GM12878 (cell line): ENCODE results near the gene CTNNB1. TPM values are rescaled to one million over a fixed set of nuclear protein-coding genes. Genes with fewer than 3 reads are reported as not detected.

Experiments used
- ATAC-seq: fragments of 200-7000 bp; cut with Tn5 transposase; 3 replicates; pipeline ENCODE4 v1.9.1; 2020; ENCODE audit warnings: mild to moderate bottlenecking, moderate library complexity
- BruUV-seq: library from RNA; stranded (reverse); fragments of 400-500 nt; replicated peaks from 2 replicates; lab custom pipeline; 2021; lab: Mats Ljungman, UMichigan
- CTCF ChIA-PET: fragments of 300-600 bp; sonication (Branson Sonifier 250); formaldehyde crosslinking; extraction: SDS; loops from one replicate; lab custom pipeline; 2021; ENCODE audit warnings: inconsistent platforms; lab: Yijun Ruan, JAX
- POLR2A ChIA-PET: fragments of 350-600 bp; formaldehyde crosslinking; extraction: SDS; loops from one replicate; lab custom pipeline; 2021; ENCODE audit warnings: inconsistent platforms; lab: Charles Lee
- RAD21 ChIA-PET: fragments of 300-600 bp; sonication (Branson Sonifier 250); formaldehyde crosslinking; loops from one replicate; lab custom pipeline; 2023; ENCODE audit warnings: antibody characterized with exemption; ENCODE audit not compliant: unreplicated experiment; lab: Charles Lee
- SMC1A ChIA-PET: fragments of 300-600 bp; sonication (Branson Sonifier 250); formaldehyde crosslinking; loops from one replicate; lab custom pipeline; 2023; ENCODE audit not compliant: unreplicated experiment, uncharacterized antibody; lab: Charles Lee
- DNase-seq: peaks from one replicate; pipeline ENCODE4 v3.0.0-alpha.2; 2011; ENCODE audit warnings: low read depth, low spot score
- FAIRE-seq: peaks from 3 replicates; lab custom pipeline; 2011; peaks lifted over from hg19 to GRCh38; lab: Jason Lieb, UNC
- H2AFZ ChIP-seq: 2 replicates; pipeline ENCODE4 v1.6.0; 2011; ENCODE audit warnings: low read depth, low read length, control low read depth; ENCODE audit not compliant: control insufficient read depth
- H3K27ac ChIP-seq: 2 replicates; pipeline ENCODE4 v1.5.1; 2011; ENCODE audit warnings: control low read depth; ENCODE audit not compliant: control insufficient read depth, insufficient read depth
- H3K27me3 ChIP-seq, 2 experiments: replicated peaks in 1 of 2; 2 replicates each; pipeline versions ENCODE4 v1.6.0 to v1.6.1; 2011; ENCODE audit warnings: low read length in 1 of 2; ENCODE audit not compliant: control insufficient read depth in 2 of 2, insufficient read depth in 2 of 2
- H3K36me3 ChIP-seq, 2 experiments: 2 replicates each; pipeline ENCODE4 v1.5.1; 2011; ENCODE audit warnings: low read length in 1 of 2; ENCODE audit not compliant: control insufficient read depth in 2 of 2, insufficient read depth in 2 of 2
- H3K4me1 ChIP-seq: 2 replicates; pipeline ENCODE4 v1.6.1; 2011; ENCODE audit warnings: mild to moderate bottlenecking, low read length, moderate library complexity, mixed read lengths; ENCODE audit not compliant: control insufficient read depth, insufficient read depth
- H3K4me2 ChIP-seq: 2 replicates; pipeline ENCODE4 v1.6.0; 2011; ENCODE audit warnings: control low read depth; ENCODE audit not compliant: control insufficient read depth, insufficient read depth
- H3K4me3 ChIP-seq: fragments of 200-600 bp; sonication (generic); 2 replicates; pipeline ENCODE4 v1.5.1; 2016
- H3K79me2 ChIP-seq: 2 replicates; pipeline ENCODE4 v1.6.0; 2011; ENCODE audit warnings: low read length; ENCODE audit not compliant: control insufficient read depth, insufficient read depth
- H3K9ac ChIP-seq: 2 replicates; pipeline ENCODE4 v1.8.0; 2011; ENCODE audit warnings: low read length, control low read depth, mixed read lengths; ENCODE audit not compliant: control insufficient read depth, insufficient read depth
- H3K9me3 ChIP-seq: replicated peaks from 3 replicates; pipeline ENCODE4 v1.5.1; 2011; ENCODE audit warnings: mild to moderate bottlenecking, low read length; ENCODE audit not compliant: control insufficient read depth, insufficient read depth
- H4K20me1 ChIP-seq: 2 replicates; pipeline ENCODE4 v1.6.0; 2011; ENCODE audit not compliant: control insufficient read depth, insufficient read depth
- CBX3 ChIP-seq: fragments of 200-600 bp; sonication (generic); IDR thresholded peaks from 2 replicates; pipeline ENCODE4 v1.6.1; 2016; ENCODE audit warnings: low read depth, borderline replicate concordance
- E4F1 ChIP-seq: fragments of 450-650 bp; IDR thresholded peaks from 2 replicates; pipeline ENCODE4 v1.6.1; 2018; ENCODE audit warnings: borderline replicate concordance, mild to moderate bottlenecking; ENCODE audit not compliant: partially characterized antibody
- EED ChIP-seq: sonication (generic); IDR thresholded peaks from 2 replicates; pipeline ENCODE4 v1.6.1; 2016; ENCODE audit warnings: antibody characterized with exemption, low read depth
- ELK1 ChIP-seq: IDR thresholded peaks from 2 replicates; pipeline ENCODE4 v1.6.1; 2012; ENCODE audit warnings: low read depth, low read length, improper control_type of control experiment
- MTA2 ChIP-seq: fragments of 450-650 bp; IDR thresholded peaks from 2 replicates; pipeline ENCODE4 v1.6.1; 2016; ENCODE audit warnings: low read depth, mild to moderate bottlenecking, moderate library complexity
- SKIL ChIP-seq: fragments of 450-650 bp; IDR thresholded peaks from 2 replicates; pipeline ENCODE4 v1.6.1; 2017; ENCODE audit warnings: mild to moderate bottlenecking, low read depth, inconsistent platforms; ENCODE audit not compliant: poor library complexity, severe bottlenecking
- SPI1 ChIP-seq: IDR thresholded peaks from 2 replicates; pipeline ENCODE4 v1.6.1; 2011; ENCODE audit warnings: low read depth, mild to moderate bottlenecking, low read length, moderate library complexity, borderline replicate concordance; ENCODE audit not compliant: insufficient read depth
- ZBTB33 ChIP-seq: fragments of 450-650 bp; IDR thresholded peaks from 2 replicates; pipeline ENCODE4 v1.6.1; 2017; ENCODE audit warnings: mild to moderate bottlenecking
- ZBTB40 ChIP-seq: fragments of 450-650 bp; IDR thresholded peaks from 2 replicates; pipeline ENCODE4 v1.6.1; 2016; ENCODE audit warnings: mild to moderate bottlenecking, moderate library complexity, borderline replicate concordance
- WGBS: methylation state at CpG from one replicate; pipeline ENCODE4 v1.1.6; 2016; ENCODE audit warnings: low lambda C conversion rate; ENCODE audit not compliant: insufficient replicate concordance, insufficient coverage; ENCODE audit errors: missing lambda C conversion rate; 5-methylcytosine and 5-hydroxymethylcytosine counted together
- in situ Hi-C: fragments of 300-500 bp; cut with MboI; formaldehyde crosslinking; loops from 9 replicates; pipeline ENCODE4 v1.14.3; 2018; ENCODE audit warnings: mixed read lengths
- intact Hi-C: fragments of 100-400 bp; cut with micrococcal nuclease; formaldehyde crosslinking; loops from one replicate; pipeline ENCODE4 v1.14.2; 2022; ENCODE audit not compliant: unreplicated experiment
- polyA plus RNA-seq, 11 experiments: library from polyadenylated mRNA; depleted of rRNA in 4 of 11; unstranded in 6 of 11; stranded (reverse) in 5 of 11; fragments of >200 nt; fragmentation: Nextera tagmentation in 4 of 11; fragmentation: Illumina TruSeq in 1 of 11; extraction: Ambion mirVana in 4 of 11; extraction: Trizol in 1 of 11; gene quantifications; 1 replicate in 1 of 11; 2 replicates in 10 of 11; pipeline versions ENCODE4 v1.2.1 to v1.2.3, GENCODE V29; 2011 to 2016; ENCODE audit warnings: inconsistent platforms in 2 of 11, missing spikeins in 2 of 11, low read depth in 1 of 11
- total RNA-seq, 4 experiments: library from RNA; depleted of rRNA in 3 of 4; stranded (reverse); fragments of >200 nt in 3 of 4; fragmentation: Illumina TruSeq in 1 of 4; extraction: Trizol in 1 of 4; gene quantifications; 2 replicates each; pipeline versions ENCODE4 v1.2.1 to v1.2.3, GENCODE V29; 2013 to 2021

Gene CTNNB1
- total and polyA plus RNA-seq, 10 of the 15 experiments (the other 5 are each of a cell fraction or from before 2014, with no cell fraction given) = 30.4 to 217 (median 138) TPM

GRCh38 chr3:41265011-41265545, 65.8 kb downstream of the CTNNB1 start (continued):
- TF ChIP-seq E4F1 (no peak), EED (no peak), ZBTB40 (no peak)
- TF ChIP-seq, all 136 proteins: peak for 0

GRCh38 chr3:41265823-41266273, 66.5 kb downstream of the CTNNB1 start:
- ATAC-seq (no peak), DNase-seq (no peak), FAIRE-seq (no peak)
- Histone ChIP-seq H3K36me3 (no peaks in the 10 kb centered on the region), H2AFZ (no peak overlapping the region), H3K4me3 (no peak overlapping the region), H3K9me3 (no peaks in the 10 kb centered on the region), H3K27me3 (no peaks in the 10 kb centered on the region; a peak in 1 of 4 replicates), H3K79me2 (no peaks in the 10 kb centered on the region), H3K27ac (no peak overlapping the region), H3K4me1 (no peaks in the 10 kb centered on the region), H3K9ac (no peak overlapping the region), H3K4me2 (no peak overlapping the region), H4K20me1 (no peaks in the 10 kb centered on the region)
- RAD21 ChIA-PET = no interaction called here
- intact Hi-C loops = no loop called here
- SMC1A ChIA-PET = no interaction called here
- 29% methylated on average over 3 of the region's 3 CpGs for WGBS
- POLR2A ChIA-PET = no interaction called here
- CTCF ChIA-PET = no interaction called here
- BruUV-seq = no TSS peak
- in situ Hi-C loops = no loop called here
- TF ChIP-seq ELK1 (no peak), MTA2 (no peak), ZBTB33 (no peak), SPI1 (no peak), SKIL (no peak), CBX3 (no peak)
